Activated T-helper 2 cell treated with anti-CD3 and anti-CD28 coated beads, Interferon-gamma antibody, Interleukin-2, Interleukin-4, amounts not matched to agents 10 μg/mL and 5 μg/mL and 100 μg/mL, durations not matched to agents 14 hours and 24 hours and 36 hours (primary cell): ENCODE measurements around the gene NRXN3. TPM values are rescaled to one million over a fixed set of nuclear protein-coding genes. Genes with fewer than 3 reads are reported as not detected.

Source experiments
- DNase-seq: peaks from one replicate; pipeline ENCODE4 v3.0.0; 2021; ENCODE audit warnings: low spot score
- H3K27ac Mint-ChIP-seq: one replicate; pipeline ENCODE4 v1.8.0; 2021; ENCODE audit warnings: mixed read lengths
- H3K27me3 Mint-ChIP-seq: one replicate; pipeline ENCODE4 v1.8.0; 2021; ENCODE audit warnings: low read depth, mixed read lengths
- H3K36me3 Mint-ChIP-seq: one replicate; pipeline ENCODE4 v1.8.0; 2021; ENCODE audit warnings: low read depth, mixed read lengths
- H3K4me1 Mint-ChIP-seq: one replicate; pipeline ENCODE4 v1.8.0; 2021; ENCODE audit warnings: low read depth, mixed read lengths
- H3K4me3 Mint-ChIP-seq: one replicate; pipeline ENCODE4 v1.8.0; 2021; ENCODE audit warnings: low read depth, mild to moderate bottlenecking, moderate library complexity, mixed read lengths
- H3K9me3 Mint-ChIP-seq: one replicate; pipeline ENCODE4 v1.8.0; 2021; ENCODE audit warnings: mixed read lengths
- intact Hi-C: fragments of 100-400 bp; cut with micrococcal nuclease; formaldehyde crosslinking; loops from one replicate; pipeline ENCODE4 v1.15.1; 2023
- total RNA-seq: library from RNA; stranded (reverse); gene quantifications from 2 replicates; pipeline ENCODE4 v1.2.3, GENCODE V29; 2022

NRXN3 gene
- total RNA-seq, 1 donor from 2014 or later, result not detected

GRCh38 chr14:78688503-78688902 is 518.3 kb downstream of the NRXN3 start:
- no peaks in the 10 kb centered on the region for H3K36me3 Mint-ChIP-seq
- no peaks in the 10 kb centered on the region for H3K27me3 Mint-ChIP-seq

GRCh38 chr14:78690836-78691235 is 520.7 kb downstream of the NRXN3 start:
- H3K27me3 Mint-ChIP-seq, result peaks cover 2% of the 10 kb centered on the region
- H3K4me3 Mint-ChIP-seq, result no peak overlapping the region
- peaks cover 5% of the 10 kb centered on the region for H3K4me1 Mint-ChIP-seq
- DNase-seq, result no peak
- H3K36me3 Mint-ChIP-seq, result no peaks in the 10 kb centered on the region
- intact Hi-C loops, result no loop called here
- no peak overlapping the region for H3K27ac Mint-ChIP-seq
- H3K9me3 Mint-ChIP-seq, result no peaks in the 10 kb centered on the region

More at GRCh38 chr14:78688503-78688902, 518.3 kb downstream of the NRXN3 start:
- Mint-ChIP-seq H3K4me3 (no peak overlapping the region), H3K27ac (no peak overlapping the region), H3K9me3 (no peaks in the 10 kb centered on the region), H3K4me1 (peaks cover 5% of the 10 kb centered on the region)
- intact Hi-C loops, result no loop called here
- no peak for DNase-seq

GRCh38 chr14:78697341-78697740 is 527.2 kb downstream of the NRXN3 start:
- Mint-ChIP-seq H3K9me3 (no peaks in the 10 kb centered on the region), H3K27ac (no peak overlapping the region), H3K4me3 (no peak overlapping the region), H3K36me3 (no peaks in the 10 kb centered on the region), H3K4me1 (no peaks in the 10 kb centered on the region), H3K27me3 (peaks cover 2% of the 10 kb centered on the region)
- DNase-seq, result no peak
- intact Hi-C loops, result no loop called here

- no peak overlapping the region for H3K4me3 Mint-ChIP-seq
- H3K27me3 Mint-ChIP-seq, result peaks cover 4% of the 10 kb centered on the region
- no peak overlapping the region for H3K27ac Mint-ChIP-seq
- H3K9me3 Mint-ChIP-seq, result no peaks in the 10 kb centered on the region
- DNase-seq, result no peak
- no peaks in the 10 kb centered on the region for H3K36me3 Mint-ChIP-seq
- intact Hi-C loops, result no loop called here
- H3K4me1 Mint-ChIP-seq, result no peaks in the 10 kb centered on the region
These were observed 528.8 kb downstream of the NRXN3 start for GRCh38 chr14:78698991-78699390.

GRCh38 chr14:78700236-78700635 is 530.1 kb downstream of the NRXN3 start:
- no peak overlapping the region for H3K4me3 Mint-ChIP-seq
- peaks cover 4% of the 10 kb centered on the region for H3K27me3 Mint-ChIP-seq
- intact Hi-C loops, result no loop called here
- H3K27ac Mint-ChIP-seq, result no peak overlapping the region
- H3K4me1 Mint-ChIP-seq, result no peaks in the 10 kb centered on the region
- H3K36me3 Mint-ChIP-seq, result no peaks in the 10 kb centered on the region
- no peak for DNase-seq
- no peaks in the 10 kb centered on the region for H3K9me3 Mint-ChIP-seq

- H3K27ac Mint-ChIP-seq, result no peak overlapping the region
- no peaks in the 10 kb centered on the region for H3K9me3 Mint-ChIP-seq
These were observed 531.1 kb downstream of the NRXN3 start for GRCh38 chr14:78701246-78701645.

GRCh38 chr14:78704965-78705364 is 534.8 kb downstream of the NRXN3 start:
- Mint-ChIP-seq H3K27ac (no peak overlapping the region), H3K4me3 (no peak overlapping the region), H3K4me1 (no peaks in the 10 kb centered on the region), H3K9me3 (no peaks in the 10 kb centered on the region), H3K36me3 (no peaks in the 10 kb centered on the region), H3K27me3 (peaks cover 2% of the 10 kb centered on the region)
- DNase-seq, result no peak
- intact Hi-C loops, result no loop called here

More at GRCh38 chr14:78701246-78701645, 531.1 kb downstream of the NRXN3 start:
- DNase-seq, result no peak
- Mint-ChIP-seq H3K27me3 (peaks cover 2% of the 10 kb centered on the region), H3K4me3 (no peak overlapping the region), H3K36me3 (no peaks in the 10 kb centered on the region), H3K4me1 (no peaks in the 10 kb centered on the region)
- intact Hi-C loops, result no loop called here

- H3K9me3 Mint-ChIP-seq, result no peaks in the 10 kb centered on the region
- no peak overlapping the region for H3K27ac Mint-ChIP-seq
- DNase-seq, result no peak
- peaks cover 2% of the 10 kb centered on the region for H3K27me3 Mint-ChIP-seq
- no peaks in the 10 kb centered on the region for H3K36me3 Mint-ChIP-seq
- intact Hi-C loops, result no loop called here
- H3K4me3 Mint-ChIP-seq, result no peak overlapping the region
- H3K4me1 Mint-ChIP-seq, result no peaks in the 10 kb centered on the region
These were observed 535.8 kb downstream of the NRXN3 start for GRCh38 chr14:78705989-78706388.

GRCh38 chr14:78709795-78710557 is 539.8 kb downstream of the NRXN3 start:
- intact Hi-C loops, result no loop called here
- H3K4me1 Mint-ChIP-seq, result no peaks in the 10 kb centered on the region
- H3K27ac Mint-ChIP-seq, result no peak overlapping the region
- no peaks in the 10 kb centered on the region for H3K27me3 Mint-ChIP-seq
- H3K4me3 Mint-ChIP-seq, result no peak overlapping the region
- no peak for DNase-seq
- H3K36me3 Mint-ChIP-seq, result no peaks in the 10 kb centered on the region
- no peaks in the 10 kb centered on the region for H3K9me3 Mint-ChIP-seq

- H3K27ac Mint-ChIP-seq, result no peak overlapping the region
- no peaks in the 10 kb centered on the region for H3K27me3 Mint-ChIP-seq
- H3K4me3 Mint-ChIP-seq, result no peak overlapping the region
- H3K4me1 Mint-ChIP-seq, result no peaks in the 10 kb centered on the region
- no peaks in the 10 kb centered on the region for H3K36me3 Mint-ChIP-seq
- no peaks in the 10 kb centered on the region for H3K9me3 Mint-ChIP-seq
- DNase-seq, result no peak
- intact Hi-C loops, result no loop called here
These were observed 540.8 kb downstream of the NRXN3 start for GRCh38 chr14:78710963-78711362.

GRCh38 chr14:78713716-78714115 is 543.5 kb downstream of the NRXN3 start:
- H3K4me1 Mint-ChIP-seq, result no peaks in the 10 kb centered on the region
- no peaks in the 10 kb centered on the region for H3K36me3 Mint-ChIP-seq
- H3K4me3 Mint-ChIP-seq, result no peak overlapping the region
- no peaks in the 10 kb centered on the region for H3K27me3 Mint-ChIP-seq
- DNase-seq, result no peak
- H3K9me3 Mint-ChIP-seq, result no peaks in the 10 kb centered on the region
- intact Hi-C loops, result no loop called here
- no peak overlapping the region for H3K27ac Mint-ChIP-seq

GRCh38 chr14:78714711-78715110 is 544.5 kb downstream of the NRXN3 start:
- intact Hi-C loops, result no loop called here

GRCh38 chr14:78721756-78722480 is 551.7 kb downstream of the NRXN3 start:
- Mint-ChIP-seq H3K4me3 (no peak overlapping the region), H3K36me3 (no peaks in the 10 kb centered on the region), H3K4me1 (no peaks in the 10 kb centered on the region), H3K27me3 (no peaks in the 10 kb centered on the region), H3K9me3 (no peaks in the 10 kb centered on the region), H3K27ac (no peak overlapping the region)
- intact Hi-C loops, result no loop called here
- no peak for DNase-seq

More at GRCh38 chr14:78714711-78715110, 544.5 kb downstream of the NRXN3 start:
- Mint-ChIP-seq H3K4me3 (no peak overlapping the region), H3K27ac (no peak overlapping the region), H3K36me3 (no peaks in the 10 kb centered on the region), H3K27me3 (no peaks in the 10 kb centered on the region), H3K4me1 (no peaks in the 10 kb centered on the region), H3K9me3 (no peaks in the 10 kb centered on the region)
- DNase-seq, result no peak
